ENCODE data around the gene DOCK8.

GRCh38 chr9:331197-331596, 116.5 kb downstream of the DOCK8 start:
- TF ChIP-seq MAX (IDR thresholded peaks at IDR 0.05) (no peak), CTCF (IDR thresholded peaks at IDR 0.05 in 2 of 3, conservative IDR thresholded peaks at IDR 0.05 in 1 of 3; ENCODE audit: borderline replicate concordance in 1 of 3, insufficient read depth in 1 of 3, low read depth in 2 of 3, low read length in 2 of 3) (no peak), EZH2phosphoT487 (IDR thresholded peaks at IDR 0.05; ENCODE audit: borderline replicate concordance) (no peak)

All from HCT116 (cell line).